ENCODE results near the gene TLDC2. TPM values are rescaled to one million over a fixed set of nuclear protein-coding genes. Genes with fewer than 3 reads are reported as not detected.

Gene TLDC2
- total RNA-seq (not detected), total RNA-seq (0 to 0.89 (median 0) reads per million in 172 experiments)
- polyA plus RNA-seq (2013, experiment 1 of 2), result 18.6 TPM
- polyA plus RNA-seq (2013, experiment 2 of 2), result 14.6 TPM

GRCh38 chr20:36875702-36876472 is at the start of gene TLDC2:
TSS of gene TLDC2 (plus strand) at chr20:36876138. CDS start at chr20:36876175, 37 bp downstream.
- H3K9me3 Mint-ChIP-seq, result no peaks in the 10 kb centered on the region
- Histone ChIP-seq H3K4me3 (ENCODE audit: low read length) (no peak within 1 kb of the TSS), H3K27me3 (ENCODE audit: control insufficient read depth in 1 of 2, insufficient read depth in 2 of 2, low read length in 2 of 2) (no peaks in the 10 kb centered on the region), H3K4me1 (ENCODE audit: insufficient read depth, low read length) (peaks cover 4% of the 10 kb centered on the region), H3K27ac (ENCODE audit: low read depth in 1 of 2, low read length in 2 of 2) (no peak within 1 kb of the TSS), H3K9me3 (ENCODE audit: control insufficient read depth in 1 of 2, insufficient read depth in 1 of 2, low read length in 2 of 2) (no peaks in the 10 kb centered on the region), H3K36me3 (ENCODE audit: insufficient read depth, low read length) (no peaks in the 10 kb centered on the region)
- H3K27ac Mint-ChIP-seq, result no peak within 1 kb of the TSS
- TF ChIP-seq, protein P1, sequence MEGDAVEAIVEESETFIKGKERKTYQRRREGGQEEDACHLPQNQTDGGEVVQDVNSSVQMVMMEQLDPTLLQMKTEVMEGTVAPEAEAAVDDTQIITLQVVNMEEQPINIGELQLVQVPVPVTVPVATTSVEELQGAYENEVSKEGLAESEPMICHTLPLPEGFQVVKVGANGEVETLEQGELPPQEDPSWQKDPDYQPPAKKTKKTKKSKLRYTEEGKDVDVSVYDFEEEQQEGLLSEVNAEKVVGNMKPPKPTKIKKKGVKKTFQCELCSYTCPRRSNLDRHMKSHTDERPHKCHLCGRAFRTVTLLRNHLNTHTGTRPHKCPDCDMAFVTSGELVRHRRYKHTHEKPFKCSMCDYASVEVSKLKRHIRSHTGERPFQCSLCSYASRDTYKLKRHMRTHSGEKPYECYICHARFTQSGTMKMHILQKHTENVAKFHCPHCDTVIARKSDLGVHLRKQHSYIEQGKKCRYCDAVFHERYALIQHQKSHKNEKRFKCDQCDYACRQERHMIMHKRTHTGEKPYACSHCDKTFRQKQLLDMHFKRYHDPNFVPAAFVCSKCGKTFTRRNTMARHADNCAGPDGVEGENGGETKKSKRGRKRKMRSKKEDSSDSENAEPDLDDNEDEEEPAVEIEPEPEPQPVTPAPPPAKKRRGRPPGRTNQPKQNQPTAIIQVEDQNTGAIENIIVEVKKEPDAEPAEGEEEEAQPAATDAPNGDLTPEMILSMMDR (IDR thresholded peaks at IDR 0.05), result no peak
- ChIA-PET POLR2A (no interaction called here), CTCF (interaction anchor here (0.7 to 0.9 kb wide), 2 partner anchors 12 to 365 kb away, joined by 3 to 4 read pairs; a partner anchor contains a TSS)
- no peak within 1 kb of the TSS for H3K4me3 Mint-ChIP-seq
- no peak for DNase-seq
- H3K36me3 Mint-ChIP-seq (ENCODE audit: low read depth), result no peaks in the 10 kb centered on the region
- no peaks in the 10 kb centered on the region for H3K27me3 Mint-ChIP-seq
- intact Hi-C loops (cut with DNase I, micrococcal nuclease), result no loop called here
- no peak for ATAC-seq (ENCODE audit: poor library complexity)
- no peaks in the 10 kb centered on the region for H3K4me1 Mint-ChIP-seq (ENCODE audit: low read depth)

DNA sequence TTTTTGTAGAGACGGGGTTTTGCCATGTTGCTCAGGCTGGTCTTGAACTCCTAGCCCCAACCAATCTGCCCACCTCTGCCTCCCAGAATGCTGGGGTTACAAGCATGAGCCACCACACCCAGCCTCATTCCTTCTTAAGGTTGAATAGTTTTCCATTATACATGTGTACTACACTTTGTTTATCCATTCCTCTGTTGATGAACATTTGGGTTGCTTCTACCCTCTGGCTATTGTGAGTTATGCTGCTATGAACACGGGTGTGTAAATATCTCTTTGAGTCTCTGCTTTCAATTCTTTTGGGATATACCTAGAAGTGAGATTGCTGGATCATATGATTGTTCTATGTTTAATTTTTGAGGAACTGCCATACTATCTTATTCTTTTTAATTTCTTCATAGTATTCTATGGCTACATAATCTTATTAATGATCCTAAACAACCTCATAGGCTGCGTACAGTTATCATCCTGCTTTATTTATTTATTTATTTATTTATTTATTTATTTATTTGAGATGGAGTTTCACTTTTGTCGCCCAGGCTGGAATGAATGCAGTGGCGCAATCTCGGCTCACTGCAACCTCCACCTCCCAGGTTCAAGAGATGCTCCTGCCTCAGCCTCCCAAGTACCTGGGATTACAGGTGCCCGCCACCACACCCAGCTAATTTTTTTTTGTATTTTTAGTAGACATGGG is 49.2 kb upstream of the TLDC2 start:
- Histone ChIP-seq H3K9me3 (ENCODE audit: control insufficient read depth in 1 of 2, insufficient read depth in 1 of 2, low read length in 2 of 2) (no peaks in the 10 kb centered on the region), H3K4me3 (ENCODE audit: low read length) (no peak overlapping the region), H3K27ac (ENCODE audit: low read depth in 1 of 2, low read length in 2 of 2) (no peak overlapping the region), H3K27me3 (ENCODE audit: control insufficient read depth in 1 of 2, insufficient read depth in 2 of 2, low read length in 2 of 2) (no peaks in the 10 kb centered on the region), H3K36me3 (ENCODE audit: insufficient read depth, low read length) (no peaks in the 10 kb centered on the region), H3K4me1 (ENCODE audit: insufficient read depth, low read length) (no peaks in the 10 kb centered on the region)
- TF ChIP-seq, protein P1 (IDR thresholded peaks at IDR 0.05), result no peak
- H3K4me1 Mint-ChIP-seq (ENCODE audit: low read depth), result no peaks in the 10 kb centered on the region
- no peaks in the 10 kb centered on the region for H3K9me3 Mint-ChIP-seq
- H3K4me3 Mint-ChIP-seq, result no peak overlapping the region
- CTCF ChIA-PET, result no interaction called here
- H3K27me3 Mint-ChIP-seq, result no peaks in the 10 kb centered on the region
- POLR2A ChIA-PET, result no interaction called here
- H3K27ac Mint-ChIP-seq, result no peak overlapping the region
- intact Hi-C loops (cut with DNase I, micrococcal nuclease), result no loop called here
- DNase-seq (no peak), ATAC-seq (ENCODE audit: poor library complexity) (no peak)
- no peaks in the 10 kb centered on the region for H3K36me3 Mint-ChIP-seq (ENCODE audit: low read depth)

GRCh38 chr20:36827541-36828279 is 48.2 kb upstream of the TLDC2 start:
- POLR2A ChIA-PET, result no interaction called here
- ATAC-seq (ENCODE audit: poor library complexity), result no peak
- intact Hi-C loops (cut with DNase I, micrococcal nuclease), result no loop called here
- TF ChIP-seq, protein P1 (IDR thresholded peaks at IDR 0.05), result no peak
- H3K27me3 ChIP-seq (ENCODE audit: control insufficient read depth in 1 of 2, insufficient read depth in 2 of 2, low read length in 2 of 2), result no peaks in the 10 kb centered on the region
- H3K36me3 ChIP-seq (ENCODE audit: insufficient read depth, low read length), result no peaks in the 10 kb centered on the region
- DNase-seq, result no peak
- Mint-ChIP-seq H3K4me3 (no peak overlapping the region), H3K36me3 (ENCODE audit: low read depth) (no peaks in the 10 kb centered on the region), H3K27ac (no peak overlapping the region), H3K4me1 (ENCODE audit: low read depth) (no peaks in the 10 kb centered on the region), H3K9me3 (no peaks in the 10 kb centered on the region), H3K27me3 (no peaks in the 10 kb centered on the region)
- H3K9me3 ChIP-seq (ENCODE audit: control insufficient read depth in 1 of 2, insufficient read depth in 1 of 2, low read length in 2 of 2), result no peaks in the 10 kb centered on the region
- H3K4me1 ChIP-seq (ENCODE audit: insufficient read depth, low read length), result no peaks in the 10 kb centered on the region
- H3K27ac ChIP-seq (ENCODE audit: low read depth in 1 of 2, low read length in 2 of 2), result no peak overlapping the region
- CTCF ChIA-PET, result no interaction called here
- H3K4me3 ChIP-seq (ENCODE audit: low read length), result no peak overlapping the region

Data from CD4-positive, alpha-beta T cell (primary cell).